ENCODE data around the gene TLK2.
"Not testable (repeated sequence)": the region's sequence is repeated elsewhere in the genome, so short reads cannot be mapped to it uniquely, and the experiment has no call there.

Gene TLK2

DNA sequence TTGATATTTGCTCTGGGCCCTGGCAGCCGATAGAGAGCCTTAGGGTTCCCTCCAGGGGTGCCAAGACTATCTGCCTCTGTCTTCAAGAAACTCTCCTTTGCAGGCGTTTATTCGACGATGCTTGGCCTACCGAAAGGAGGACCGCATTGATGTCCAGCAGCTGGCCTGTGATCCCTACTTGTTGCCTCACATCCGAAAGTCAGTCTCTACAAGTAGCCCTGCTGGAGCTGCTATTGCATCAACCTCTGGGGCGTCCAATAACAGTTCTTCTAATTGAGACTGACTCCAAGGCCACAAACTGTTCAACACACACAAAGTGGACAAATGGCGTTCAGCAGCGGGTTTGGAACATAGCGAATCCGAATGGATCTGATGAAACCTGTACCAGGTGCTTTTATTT, 133.7 kb downstream of the TLK2 start:
- not testable (repeated sequence) for H3K27me3 ChIP-seq (ENCODE audit: control insufficient read depth in 5 of 5, insufficient read depth in 4 of 5, low read length in 5 of 5); H3K9me3 ChIP-seq (ENCODE audit: control insufficient read depth in 5 of 5, low read length in 5 of 5); H3K9ac ChIP-seq (ENCODE audit: low read length in 5 of 5); H3K4me1 ChIP-seq (ENCODE audit: control insufficient read depth in 5 of 5, insufficient read depth in 5 of 5, low read length in 5 of 5); H3K27ac ChIP-seq (ENCODE audit: low read depth, low read length); H3K4me3 ChIP-seq (ENCODE audit: low read depth in 1 of 5, low read length in 5 of 5)
- H3K36me3 ChIP-seq (ENCODE audit: control insufficient read depth in 5 of 5, insufficient read depth in 5 of 5, low read length in 5 of 5) = peaks cover 31 to 72% (median 43%) of the 10 kb centered on the region in 5 donors

GRCh38 chr17:62613095-62613494, 134.5 kb downstream of the TLK2 start:
- not testable (repeated sequence) for H3K9me3 ChIP-seq (ENCODE audit: control insufficient read depth in 5 of 5, low read length in 5 of 5); H3K9ac ChIP-seq (ENCODE audit: low read length in 5 of 5); H3K27ac ChIP-seq (ENCODE audit: low read depth, low read length); H3K4me3 ChIP-seq (ENCODE audit: low read depth in 1 of 5, low read length in 5 of 5); H3K27me3 ChIP-seq (ENCODE audit: control insufficient read depth in 5 of 5, insufficient read depth in 4 of 5, low read length in 5 of 5)
- H3K36me3 ChIP-seq (ENCODE audit: control insufficient read depth in 5 of 5, insufficient read depth in 5 of 5, low read length in 5 of 5) = peaks cover 25 to 64% (median 36%) of the 10 kb centered on the region in 5 donors
- peaks cover 2 to 14% (median 9%) of the 10 kb centered on the region in 5 donors for H3K4me1 ChIP-seq (ENCODE audit: control insufficient read depth in 5 of 5, insufficient read depth in 5 of 5, low read length in 5 of 5)

- H3K27me3 ChIP-seq (ENCODE audit: control insufficient read depth in 5 of 5, insufficient read depth in 4 of 5, low read length in 5 of 5) = no peaks in the 10 kb centered on the region
- H3K36me3 ChIP-seq (ENCODE audit: control insufficient read depth in 5 of 5, insufficient read depth in 5 of 5, low read length in 5 of 5) = peaks cover 18 to 53% (median 25%) of the 10 kb centered on the region in 5 donors
- no peak overlapping the region for H3K27ac ChIP-seq (ENCODE audit: low read depth, low read length)
Observed at GRCh38 chr17:62614142-62614541, 135.5 kb downstream of the TLK2 start.

GRCh38 chr17:62615503-62615902, 136.9 kb downstream of the TLK2 start:
- no peak overlapping the region for H3K9ac ChIP-seq (ENCODE audit: low read length in 5 of 5)
- peaks cover 5 to 42% (median 13%) of the 10 kb centered on the region in 5 donors for H3K36me3 ChIP-seq (ENCODE audit: control insufficient read depth in 5 of 5, insufficient read depth in 5 of 5, low read length in 5 of 5)

More at GRCh38 chr17:62614142-62614541, 135.5 kb downstream of the TLK2 start:
- Histone ChIP-seq H3K9me3 (ENCODE audit: control insufficient read depth in 5 of 5, low read length in 5 of 5) (no peaks in the 10 kb centered on the region), H3K9ac (ENCODE audit: low read length in 5 of 5) (no peak overlapping the region), H3K4me1 (ENCODE audit: control insufficient read depth in 5 of 5, insufficient read depth in 5 of 5, low read length in 5 of 5) (peaks cover 8 to 24% (median 19%) of the 10 kb centered on the region in 5 donors), H3K4me3 (ENCODE audit: low read depth in 1 of 5, low read length in 5 of 5) (no peak overlapping the region)

GRCh38 chr17:62616993-62617893, 138.6 kb downstream of the TLK2 start:
- Histone ChIP-seq H3K27me3 (ENCODE audit: control insufficient read depth in 5 of 5, insufficient read depth in 4 of 5, low read length in 5 of 5) (no peaks in the 10 kb centered on the region), H3K4me3 (ENCODE audit: low read depth in 1 of 5, low read length in 5 of 5) (no peak overlapping the region), H3K9ac (ENCODE audit: low read length in 5 of 5) (no peak overlapping the region), H3K4me1 (ENCODE audit: control insufficient read depth in 5 of 5, insufficient read depth in 5 of 5, low read length in 5 of 5) (peaks cover 11 to 34% (median 21%) of the 10 kb centered on the region in 5 donors), H3K27ac (ENCODE audit: low read depth, low read length) (no peak overlapping the region), H3K36me3 (ENCODE audit: control insufficient read depth in 5 of 5, insufficient read depth in 5 of 5, low read length in 5 of 5) (peaks cover 3 to 30% (median 6%) of the 10 kb centered on the region in 5 donors), H3K9me3 (ENCODE audit: control insufficient read depth in 5 of 5, low read length in 5 of 5) (no peaks in the 10 kb centered on the region)

More at GRCh38 chr17:62615503-62615902, 136.9 kb downstream of the TLK2 start:
- Histone ChIP-seq H3K9me3 (ENCODE audit: control insufficient read depth in 5 of 5, low read length in 5 of 5) (no peaks in the 10 kb centered on the region), H3K27me3 (ENCODE audit: control insufficient read depth in 5 of 5, insufficient read depth in 4 of 5, low read length in 5 of 5) (no peaks in the 10 kb centered on the region), H3K4me1 (ENCODE audit: control insufficient read depth in 5 of 5, insufficient read depth in 5 of 5, low read length in 5 of 5) (peaks cover 11 to 34% (median 24%) of the 10 kb centered on the region in 5 donors), H3K27ac (ENCODE audit: low read depth, low read length) (no peak overlapping the region), H3K4me3 (ENCODE audit: low read depth in 1 of 5, low read length in 5 of 5) (no peak overlapping the region)

GRCh38 chr17:62617894-62618472, 139.4 kb downstream of the TLK2 start:
- Histone ChIP-seq H3K27me3 (ENCODE audit: control insufficient read depth in 5 of 5, insufficient read depth in 4 of 5, low read length in 5 of 5) (no peaks in the 10 kb centered on the region), H3K4me3 (ENCODE audit: low read depth in 1 of 5, low read length in 5 of 5) (no peak overlapping the region), H3K9me3 (ENCODE audit: control insufficient read depth in 5 of 5, low read length in 5 of 5) (no peaks in the 10 kb centered on the region), H3K4me1 (ENCODE audit: control insufficient read depth in 5 of 5, insufficient read depth in 5 of 5, low read length in 5 of 5) (peaks cover 11 to 34% (median 21%) of the 10 kb centered on the region in 5 donors), H3K27ac (ENCODE audit: low read depth, low read length) (no peak overlapping the region), H3K9ac (ENCODE audit: low read length in 5 of 5) (peak overlapping the region in 1 of 5 donors; percentile 13), H3K36me3 (ENCODE audit: control insufficient read depth in 5 of 5, insufficient read depth in 5 of 5, low read length in 5 of 5) (peaks cover 3 to 28% (median 6%) of the 10 kb centered on the region in 5 donors)

GRCh38 chr17:62618647-62619416, 140.2 kb downstream of the TLK2 start:
- Histone ChIP-seq H3K9ac (ENCODE audit: low read length in 5 of 5) (peak overlapping the region in 1 of 5 donors; percentile 13), H3K27me3 (ENCODE audit: control insufficient read depth in 5 of 5, insufficient read depth in 4 of 5, low read length in 5 of 5) (no peaks in the 10 kb centered on the region), H3K36me3 (ENCODE audit: control insufficient read depth in 5 of 5, insufficient read depth in 5 of 5, low read length in 5 of 5) (peaks cover 3 to 28% (median 7%) of the 10 kb centered on the region in 5 donors), H3K27ac (ENCODE audit: low read depth, low read length) (no peak overlapping the region), H3K4me1 (ENCODE audit: control insufficient read depth in 5 of 5, insufficient read depth in 5 of 5, low read length in 5 of 5) (peaks cover 11 to 34% (median 21%) of the 10 kb centered on the region in 5 donors), H3K9me3 (ENCODE audit: control insufficient read depth in 5 of 5, low read length in 5 of 5) (no peaks in the 10 kb centered on the region), H3K4me3 (ENCODE audit: low read depth in 1 of 5, low read length in 5 of 5) (no peak overlapping the region)

- H3K4me1 ChIP-seq (ENCODE audit: control insufficient read depth in 5 of 5, insufficient read depth in 5 of 5, low read length in 5 of 5) = peaks cover 11 to 30% (median 21%) of the 10 kb centered on the region in 5 donors
- no peaks in the 10 kb centered on the region for H3K9me3 ChIP-seq (ENCODE audit: control insufficient read depth in 5 of 5, low read length in 5 of 5)
- H3K9ac ChIP-seq (ENCODE audit: low read length in 5 of 5) = no peak overlapping the region
- H3K4me3 ChIP-seq (ENCODE audit: low read depth in 1 of 5, low read length in 5 of 5) = no peak overlapping the region
- no peaks in the 10 kb centered on the region for H3K27me3 ChIP-seq (ENCODE audit: control insufficient read depth in 5 of 5, insufficient read depth in 4 of 5, low read length in 5 of 5)
- peaks cover 0 to 21% (median 7%) of the 10 kb centered on the region in 5 donors for H3K36me3 ChIP-seq (ENCODE audit: control insufficient read depth in 5 of 5, insufficient read depth in 5 of 5, low read length in 5 of 5)
- no peak overlapping the region for H3K27ac ChIP-seq (ENCODE audit: low read depth, low read length)
Observed at GRCh38 chr17:62619417-62620155, 141.0 kb downstream of the TLK2 start.

- H3K36me3 ChIP-seq (ENCODE audit: control insufficient read depth in 5 of 5, insufficient read depth in 5 of 5, low read length in 5 of 5) = peaks cover 0 to 7% (median 5%) of the 10 kb centered on the region in 5 donors
- no peaks in the 10 kb centered on the region for H3K9me3 ChIP-seq (ENCODE audit: control insufficient read depth in 5 of 5, low read length in 5 of 5)
- H3K4me3 ChIP-seq (ENCODE audit: low read depth in 1 of 5, low read length in 5 of 5) = no peak overlapping the region
- no peaks in the 10 kb centered on the region for H3K27me3 ChIP-seq (ENCODE audit: control insufficient read depth in 5 of 5, insufficient read depth in 4 of 5, low read length in 5 of 5)
- H3K9ac ChIP-seq (ENCODE audit: low read length in 5 of 5) = no peak overlapping the region
- no peak overlapping the region for H3K27ac ChIP-seq (ENCODE audit: low read depth, low read length)
- peaks cover 11 to 38% (median 32%) of the 10 kb centered on the region in 5 donors for H3K4me1 ChIP-seq (ENCODE audit: control insufficient read depth in 5 of 5, insufficient read depth in 5 of 5, low read length in 5 of 5)
Observed at GRCh38 chr17:62621223-62621622, 142.6 kb downstream of the TLK2 start.
